A549 (cell line): ENCODE results near the gene PTTG1IP. TPM values are rescaled to one million over a fixed set of nuclear protein-coding genes. Genes with fewer than 3 reads are reported as not detected.

Source experiments
- ATAC-seq, 2 experiments: fragments of 200-7000 bp in 1 of 2; fragments of >200 bp in 1 of 2; cut with Nextera tagmentation in 1 of 2; cut with Tn5 transposase in 1 of 2; 3 replicates each; pipeline versions ENCODE4 v1.8.0 to v1.9.1; 2018 to 2020; ENCODE audit warnings: mild to moderate bottlenecking in 1 of 2, moderate library complexity in 1 of 2
- CTCF ChIA-PET: fragments of 300-600 bp; sonication (Branson Sonifier 250); formaldehyde crosslinking; extraction: SDS; loops from one replicate; lab custom pipeline; 2021; ENCODE audit warnings: antibody characterized with exemption, inconsistent platforms; lab: Yijun Ruan, JAX
- POLR2A ChIA-PET: fragments of 350-600 bp; formaldehyde crosslinking; extraction: SDS; loops from one replicate; lab custom pipeline; 2021; ENCODE audit warnings: antibody characterized with exemption, inconsistent platforms; lab: Yijun Ruan, JAX
- DNase-seq, 2 experiments: peaks; one replicate each; pipeline versions ENCODE4 v3.0.0 to v3.0.0-alpha.2; 2011 to 2016; ENCODE audit warnings: low read depth in 1 of 2, low spot score in 1 of 2
- FAIRE-seq: peaks from 2 replicates; lab custom pipeline; 2011; peaks lifted over from hg19 to GRCh38; lab: Jason Lieb, UNC
- H3K27ac ChIP-seq, 2 experiments: fragments of >200 bp; sonication (Bioruptor Twin); formaldehyde crosslinking; 3 replicates each; pipeline ENCODE4 v1.5.1; 2016 to 2017
- H3K4me1 ChIP-seq: fragments of >200 bp; sonication (Bioruptor Twin); formaldehyde crosslinking; 3 replicates; pipeline ENCODE4 v1.6.1; 2016
- H3K4me2 ChIP-seq: fragments of >200 bp; sonication (Bioruptor Twin); formaldehyde crosslinking; 3 replicates; pipeline ENCODE4 v1.6.1; 2016
- H3K4me3 ChIP-seq: fragments of >200 bp; sonication (Bioruptor Twin); formaldehyde crosslinking; 3 replicates; pipeline ENCODE4 v1.5.1; 2016
- H3K9me3 ChIP-seq: fragments of >200 bp; sonication (Bioruptor Twin); formaldehyde crosslinking; 3 replicates; pipeline ENCODE4 v1.6.1; 2016
- BHLHE40 ChIP-seq: IDR thresholded peaks from 2 replicates; pipeline ENCODE4 v1.6.1; 2012; ENCODE audit warnings: low read depth, low read length, inconsistent platforms
- CBX8 ChIP-seq: fragments of 200-600 bp; sonication (generic); IDR thresholded peaks from 2 replicates; pipeline ENCODE4 v1.6.1; 2016
- E2F6 ChIP-seq: IDR thresholded peaks from 2 replicates; pipeline ENCODE4 v1.6.1; 2012; ENCODE audit warnings: low read depth, borderline replicate concordance
- EHF ChIP-seq: fragments of 250-450 bp; sonication (Bioruptor Pico); IDR thresholded peaks from 2 replicates; pipeline ENCODE4 v1.5.0; 2020; ENCODE audit warnings: mild to moderate bottlenecking
- EP300 ChIP-seq, 2 experiments: fragments of >200 bp; sonication (Bioruptor Twin); formaldehyde crosslinking; IDR thresholded peaks; 2 replicates in 1 of 2; 3 replicates in 1 of 2; pipeline ENCODE4 v1.6.1; 2016 to 2017
- FOSL2 ChIP-seq, 2 experiments: fragments of 450-650 bp in 1 of 2; fragments of >200 bp in 1 of 2; sonication (Bioruptor Twin) in 1 of 2; formaldehyde crosslinking; IDR thresholded peaks; 2 replicates each; pipeline versions ENCODE4 v1.5.0 to v1.6.1; 2016 to 2020; ENCODE audit warnings: mild to moderate bottlenecking in 1 of 2, moderate library complexity in 1 of 2
- HDAC2 ChIP-seq: fragments of 200-600 bp; sonication (generic); IDR thresholded peaks from 2 replicates; pipeline ENCODE4 v1.6.1; 2016
- HES2 ChIP-seq: fragments of >200 bp; sonication (Bioruptor Twin); formaldehyde crosslinking; IDR thresholded peaks from 2 replicates; pipeline ENCODE4 v1.6.1; 2016
- HEYL ChIP-seq: fragments of 250-450 bp; sonication (Bioruptor Pico); IDR thresholded peaks from 2 replicates; pipeline ENCODE4 v1.8.0; 2021; ENCODE audit warnings: mild to moderate bottlenecking, moderate library complexity
- HMGXB4 ChIP-seq: fragments of 250-450 bp; sonication (Bioruptor Pico); IDR thresholded peaks from 2 replicates; pipeline ENCODE4 v1.5.0; 2021; ENCODE audit warnings: mild to moderate bottlenecking, moderate library complexity, borderline replicate concordance
- JUNB ChIP-seq: fragments of >200 bp; sonication (Bioruptor Twin); formaldehyde crosslinking; IDR thresholded peaks from 2 replicates; pipeline ENCODE4 v1.6.1; 2016
- MAX ChIP-seq: IDR thresholded peaks from 2 replicates; pipeline ENCODE4 v1.6.1; 2012
- MAZ ChIP-seq: fragments of 150-350 bp; IDR thresholded peaks from 2 replicates; pipeline ENCODE4 v1.6.1; 2014; ENCODE audit warnings: antibody characterized with exemption, low read depth, low read length, borderline replicate concordance
- MYC ChIP-seq: IDR thresholded peaks from 2 replicates; pipeline ENCODE4 v1.6.1; 2012; ENCODE audit warnings: mild to moderate bottlenecking, inconsistent platforms, low read length, improper control_type of control experiment, borderline replicate concordance
- NR3C1 ChIP-seq: fragments of >200 bp; sonication (Bioruptor Twin); formaldehyde crosslinking; IDR thresholded peaks from 3 replicates; pipeline ENCODE4 v1.6.1; 2017
- PBX3 ChIP-seq: IDR thresholded peaks from 2 replicates; pipeline ENCODE4 v1.6.1; 2012
- PHF8 ChIP-seq: fragments of 200-600 bp; sonication (generic); IDR thresholded peaks from 2 replicates; pipeline ENCODE4 v1.6.1; 2016; ENCODE audit warnings: low read depth, mild to moderate bottlenecking, antibody characterized with exemption, moderate library complexity, borderline replicate concordance
- POLR2A ChIP-seq: IDR thresholded peaks from 2 replicates; pipeline ENCODE4 v1.6.1; 2012; ENCODE audit warnings: mild to moderate bottlenecking, low read length
- POLR2AphosphoS2 ChIP-seq: conservative IDR thresholded peaks from 2 replicates; pipeline ENCODE4 v1.6.1; 2012; ENCODE audit warnings: low read length, improper control_type of control experiment, inconsistent platforms
- RARB ChIP-seq: fragments of 250-450 bp; sonication (Bioruptor Pico); IDR thresholded peaks from 2 replicates; pipeline ENCODE4 v1.8.0; 2021; ENCODE audit warnings: mild to moderate bottlenecking, moderate library complexity
- RCOR1 ChIP-seq: fragments of 150-350 bp; IDR thresholded peaks from 2 replicates; pipeline ENCODE4 v1.6.1; 2014; ENCODE audit warnings: antibody characterized with exemption, low read length, low read depth
- RFX5 ChIP-seq: fragments of 450-650 bp; IDR thresholded peaks from 2 replicates; pipeline ENCODE4 v1.7.1; 2014; ENCODE audit warnings: antibody characterized with exemption, mild to moderate bottlenecking, moderate library complexity
- SMC3 ChIP-seq: fragments of >200 bp; sonication (Bioruptor Twin); formaldehyde crosslinking; IDR thresholded peaks from 3 replicates; pipeline ENCODE4 v1.6.1; 2018; ENCODE audit warnings: inconsistent platforms
- SREBF2 ChIP-seq: fragments of 450-650 bp; IDR thresholded peaks from 2 replicates; pipeline ENCODE4 v1.6.1; 2014; ENCODE audit warnings: mild to moderate bottlenecking, moderate library complexity
- TP53 ChIP-seq: fragments of 250-450 bp; sonication (Bioruptor Pico); IDR thresholded peaks from 2 replicates; pipeline ENCODE4 v1.5.0; 2021; ENCODE audit warnings: mild to moderate bottlenecking, moderate library complexity
- ZNF302 ChIP-seq: fragments of 250-450 bp; sonication (Bioruptor Pico); IDR thresholded peaks from 2 replicates; pipeline ENCODE4 v1.9.0; 2021; ENCODE audit warnings: inconsistent platforms, mild to moderate bottlenecking, moderate library complexity
- WGBS: methylation state at CpG from one replicate; pipeline ENCODE4 v1.1.6; 2017; ENCODE audit errors: missing lambda C conversion rate; 5-methylcytosine and 5-hydroxymethylcytosine counted together
- polyA plus RNA-seq, 4 experiments: library from polyadenylated mRNA; depleted of rRNA in 3 of 4; stranded (reverse); fragments of >200 nt; fragmentation: RNase III in 1 of 4; extraction: RNeasy Plus Mini Kit Qiagen cat#74134 plus additional on column Dnase treatment in 1 of 4; gene quantifications; 2 replicates in 3 of 4; 3 replicates in 1 of 4; pipeline ENCODE4 v1.2.3, GENCODE V29; 2011 to 2017

PTTG1IP gene
- polyA plus RNA-seq, 2 of the 4 experiments (the other 2 are of a cell fraction), result 98.7 to 99.4 TPM

DNA sequence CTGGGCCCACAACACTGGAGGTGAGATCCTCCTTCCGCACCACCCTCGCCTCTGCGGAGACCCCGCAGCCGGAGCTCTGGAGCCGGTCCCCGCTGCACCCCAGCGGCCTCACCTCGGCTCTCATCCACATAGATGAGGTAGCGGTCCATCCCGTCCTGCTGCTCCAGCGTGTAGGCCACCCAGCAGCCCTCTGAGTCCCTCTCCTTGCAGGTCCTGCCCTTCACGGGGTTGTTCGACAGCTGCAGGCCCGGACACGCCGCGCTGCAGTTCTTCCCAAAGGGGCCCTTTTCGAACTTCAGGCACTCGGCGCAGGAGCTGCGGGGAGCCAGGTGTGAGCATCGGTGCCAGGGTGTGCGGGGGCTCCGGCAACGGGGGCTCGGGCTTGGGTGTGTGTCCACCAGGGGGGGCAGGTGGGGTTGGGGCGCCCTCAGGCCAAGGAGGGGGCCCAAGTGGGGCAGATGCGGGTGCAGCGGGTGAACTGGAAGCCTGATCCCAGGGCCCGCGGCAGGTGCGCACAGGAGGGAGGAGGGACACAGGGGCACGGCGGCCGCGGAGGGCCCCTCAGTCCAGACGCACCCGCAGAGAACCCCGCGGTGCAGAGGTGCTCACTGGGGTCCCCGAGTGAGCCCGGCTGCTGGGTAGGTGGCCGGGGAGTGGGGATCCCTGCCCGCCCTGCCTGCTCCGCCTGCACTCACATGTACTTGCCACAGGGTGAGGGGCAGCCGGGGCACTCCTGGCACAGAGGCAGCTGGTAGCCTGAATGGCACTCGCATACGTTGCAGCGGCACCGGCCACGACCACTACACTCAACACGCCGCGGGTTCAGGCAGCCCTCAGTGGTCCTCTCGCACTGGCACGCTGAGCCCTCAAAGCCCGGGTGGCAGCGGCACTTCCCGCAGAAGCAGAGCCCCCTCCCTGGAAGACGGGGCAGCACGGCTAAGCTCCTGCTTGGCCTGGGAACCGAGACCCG is 15.4 kb upstream of the PTTG1IP start:
- ChIA-PET CTCF (interaction anchor here (0.9 to 2.5 kb wide), 3 partner anchors 13 to 89 kb away, joined by 3 to 8 read pairs (median 4); no protein-coding TSS in a partner anchor), POLR2A (interaction anchor here (1.4 kb wide), 1 partner anchor 15 kb away, joined by 3 read pairs; the partner anchor contains the start of gene PTTG1IP)
- H3K4me1 ChIP-seq, result no peaks in the 10 kb centered on the region
- FAIRE-seq, result no peak
- no peaks in the 10 kb centered on the region for H3K9me3 ChIP-seq
- no peak overlapping the region for H3K27ac ChIP-seq
- DNase-seq, result no peak
- H3K4me2 ChIP-seq, result no peak overlapping the region
- TF ChIP-seq SREBF2, result no peak
- TF ChIP-seq CBX8, result no peak
- TF ChIP-seq FOSL2 (IDR thresholded peaks at IDR 0.05), result no peak
- TF ChIP-seq FOSL2 (CRISPR knock-in tag; IDR thresholded peaks at IDR 0.05), result no peak
- TF ChIP-seq TP53, result no peak
- TF ChIP-seq HMGXB4 (CRISPR knock-in tag), result no peak
- no peak for TF ChIP-seq EHF
- TF ChIP-seq MAZ, result no peak
- TF ChIP-seq ZNF302, result no peak
- TF ChIP-seq RCOR1, result no peak
- no peak for ATAC-seq
- 91% methylated on average over 25 of the region's 64 CpGs for WGBS
- H3K4me3 ChIP-seq, result no peak overlapping the region

DNA sequence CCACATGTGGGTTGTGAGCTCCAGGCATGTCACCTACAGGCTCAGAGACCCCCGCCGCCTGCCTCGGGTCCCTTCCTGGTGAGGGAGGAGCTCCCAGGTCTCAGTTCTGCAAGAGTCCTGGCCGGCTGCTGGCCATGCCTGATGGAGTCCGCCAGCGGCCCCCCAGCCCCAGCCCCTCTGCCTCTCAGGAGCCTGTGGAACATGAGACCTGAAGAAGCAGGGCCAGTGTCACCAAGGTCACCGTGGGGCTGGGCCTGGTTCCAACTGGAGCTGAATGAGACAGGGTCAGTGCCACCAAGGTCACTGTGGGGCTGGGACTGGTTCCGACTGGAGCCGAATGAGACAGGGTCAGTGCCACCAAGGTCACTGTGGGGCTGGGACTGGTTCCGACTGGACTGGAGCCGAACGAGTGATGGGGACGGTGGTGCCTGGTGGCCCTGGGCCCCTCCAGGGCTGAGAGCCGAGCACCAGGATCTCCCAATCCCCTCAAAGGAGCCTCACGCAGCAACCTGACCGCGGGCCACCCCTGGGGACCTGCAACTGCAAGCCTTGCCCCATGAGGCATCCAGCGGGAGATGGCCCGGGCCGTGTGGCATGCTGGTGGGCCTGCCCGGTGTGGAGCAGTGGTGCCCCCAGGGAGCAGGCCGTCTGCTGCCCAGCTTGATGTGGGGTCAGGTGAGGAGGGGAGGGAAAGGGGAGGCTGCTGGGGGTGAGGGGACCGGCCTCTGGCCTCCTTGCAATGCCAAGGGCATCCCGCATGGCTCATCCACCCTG is 14.5 kb upstream of the PTTG1IP start:
- ChIA-PET CTCF (interaction anchor here (0.7 to 0.9 kb wide), 3 partner anchors 12 to 44 kb away, joined by 3 to 4 read pairs (median 3); no protein-coding TSS in a partner anchor), POLR2A (no interaction called here)
- H3K4me1 ChIP-seq, result no peaks in the 10 kb centered on the region
- WGBS, result 67% methylated on average over 3 of the region's 24 CpGs
- no peak for FAIRE-seq
- H3K4me2 ChIP-seq, result no peak overlapping the region
- H3K4me3 ChIP-seq, result no peak overlapping the region
- no peaks in the 10 kb centered on the region for H3K9me3 ChIP-seq
- ATAC-seq, result no peak
- no peak overlapping the region for H3K27ac ChIP-seq
- no peak for TF ChIP-seq SREBF2
- no peak for TF ChIP-seq JUNB
- no peak for TF ChIP-seq RARB (CRISPR knock-in tag)
- no peak for TF ChIP-seq RFX5
- TF ChIP-seq POLR2A, result no peak
- TF ChIP-seq HDAC2, result no peak
- no peak for DNase-seq

GRCh38 chr21:44887126-44887806 is 13.8 kb upstream of the PTTG1IP start:
- ATAC-seq, result no peak; a peak in 1 of 6 replicates
- FAIRE-seq, result no peak
- DNase-seq, result no peak
- Histone ChIP-seq H3K4me1 (no peaks in the 10 kb centered on the region), H3K27ac (no peak overlapping the region), H3K4me3 (no peak overlapping the region), H3K9me3 (no peaks in the 10 kb centered on the region), H3K4me2 (no peak overlapping the region)
- CTCF ChIA-PET, result interaction anchor here (0.7 kb wide), 2 partner anchors 32 to 45 kb away, joined by 3 read pairs; no protein-coding TSS in a partner anchor
- no peak for TF ChIP-seq MAX
- no peak for TF ChIP-seq POLR2AphosphoS2
- TF ChIP-seq EP300 (IDR thresholded peaks at IDR 0.05), result no peak
- TF ChIP-seq FOSL2 (IDR thresholded peaks at IDR 0.05), result no peak
- TF ChIP-seq FOSL2 (CRISPR knock-in tag; IDR thresholded peaks at IDR 0.05), result no peak
- TF ChIP-seq NR3C1, result no peak
- no peak for TF ChIP-seq E2F6
- no peak for TF ChIP-seq PBX3
- TF ChIP-seq RARB (CRISPR knock-in tag), result no peak
- no peak for TF ChIP-seq MYC
- no peak for TF ChIP-seq CBX8
- no peak for TF ChIP-seq HEYL (CRISPR knock-in tag)
- no peak for TF ChIP-seq POLR2A
- TF ChIP-seq BHLHE40, result no peak
- TF ChIP-seq SMC3, result no peak
- no peak for TF ChIP-seq PHF8
- no peak for TF ChIP-seq HES2
- POLR2A ChIA-PET, result no interaction called here
- WGBS, result 71% methylated on average over 8 of the region's 11 CpGs
